PC-9 (cell line): Measurements from ENCODE around the gene ACAD8. TPM values are rescaled to one million over a fixed set of nuclear protein-coding genes. Genes with fewer than 3 reads are reported as not detected.

Source experiments
- BruUV-seq: library from RNA; stranded (reverse); fragments of 400-500 nt; replicated peaks from 2 replicates; lab custom pipeline; 2021; lab: Mats Ljungman, UMichigan
- CTCF ChIA-PET: fragments of 300-600 bp; sonication (Branson Sonifier 250); formaldehyde crosslinking; loops from one replicate; lab custom pipeline; 2022; ENCODE audit warnings: antibody characterized with exemption; lab: Charles Lee
- POLR2A ChIA-PET: fragments of 300-600 bp; sonication (Branson Sonifier 250); formaldehyde crosslinking; loops from one replicate; lab custom pipeline; 2022; ENCODE audit warnings: antibody characterized with exemption; ENCODE audit not compliant: unreplicated experiment; lab: Charles Lee
- DNase-seq, 2 experiments: peaks; one replicate each; pipeline versions ENCODE4 v3.0.0 to v3.0.0-alpha.2; 2015 to 2022; ENCODE audit warnings: mixed read lengths in 1 of 2
- H2AFZ ChIP-seq: fragments of 200-600 bp; sonication (generic); 2 replicates; pipeline ENCODE4 v1.8.1; 2017; ENCODE audit warnings: antibody characterized with exemption
- H3F3A ChIP-seq: fragments of 200-600 bp; sonication (generic); 2 replicates; pipeline ENCODE4 v1.8.1; 2017; ENCODE audit warnings: antibody characterized with exemption, mild to moderate bottlenecking, low read depth; ENCODE audit not compliant: insufficient read depth
- H3K27ac ChIP-seq: fragments of 200-600 bp; sonication (generic); 2 replicates; pipeline ENCODE4 v1.6.1; 2016; ENCODE audit warnings: mixed run types
- H3K27me3 ChIP-seq: fragments of 200-600 bp; sonication (generic); 2 replicates; pipeline ENCODE4 v1.6.1; 2016; ENCODE audit warnings: low read depth, mixed run types; ENCODE audit not compliant: insufficient read depth
- H3K36me3 ChIP-seq: fragments of 200-600 bp; sonication (generic); 2 replicates; pipeline ENCODE4 v1.6.1; 2016; ENCODE audit warnings: low read depth, mixed run types
- H3K4me1 ChIP-seq: fragments of 200-600 bp; sonication (generic); replicated peaks from 2 replicates; pipeline ENCODE4 v1.6.1; 2016; ENCODE audit warnings: mixed run types; ENCODE audit not compliant: insufficient read depth
- H3K4me2 ChIP-seq: fragments of 200-600 bp; sonication (generic); 2 replicates; pipeline ENCODE4 v1.6.1; 2017; ENCODE audit warnings: mixed run types
- H3K4me3 ChIP-seq: fragments of 200-600 bp; sonication (generic); 2 replicates; pipeline ENCODE4 v1.6.1; 2016; ENCODE audit warnings: mixed run types
- H3K79me2 ChIP-seq: fragments of 200-600 bp; sonication (generic); 2 replicates; pipeline ENCODE4 v1.6.1; 2017; ENCODE audit warnings: low read depth, mixed run types
- H3K9me2 ChIP-seq: fragments of 200-600 bp; sonication (generic); 2 replicates; pipeline ENCODE4 v1.8.1; 2017; ENCODE audit warnings: mild to moderate bottlenecking; ENCODE audit not compliant: insufficient read depth
- H3K9me3 ChIP-seq: fragments of 200-600 bp; sonication (generic); 2 replicates; pipeline ENCODE4 v1.8.1; 2016; ENCODE audit warnings: low read depth; ENCODE audit not compliant: insufficient read depth
- H4K20me1 ChIP-seq: fragments of 200-600 bp; sonication (generic); 2 replicates; pipeline ENCODE4 v1.8.1; 2017; ENCODE audit not compliant: insufficient read depth
- CTCF ChIP-seq: fragments of 200-600 bp; sonication (generic); conservative IDR thresholded peaks from 2 replicates; pipeline ENCODE4 v1.6.1; 2017; ENCODE audit warnings: mixed run types, antibody characterized with exemption, mild to moderate bottlenecking, moderate library complexity
- EZH2 ChIP-seq: fragments of 200-600 bp; sonication (generic); IDR thresholded peaks from 2 replicates; pipeline ENCODE4 v1.8.0; 2017; ENCODE audit warnings: antibody characterized with exemption, low read depth
- intact Hi-C: fragments of 100-400 bp; cut with micrococcal nuclease; formaldehyde crosslinking; loops from one replicate; pipeline ENCODE4 v1.10.0; 2022; ENCODE audit not compliant: unreplicated experiment
- total RNA-seq: library from RNA; stranded (reverse); gene quantifications from 2 replicates; pipeline ENCODE4 v1.2.3, GENCODE V29; 2021

The ACAD8 gene
- total RNA-seq, 1 experiment from 2014 or later = 16.1 TPM

GRCh38 chr11:134224710-134225664, 28.4 kb upstream of the ACAD8 start:
- peaks cover 21% of the 10 kb centered on the region for H3K4me1 ChIP-seq
- H3F3A ChIP-seq = no peaks in the 10 kb centered on the region
- ChIA-PET CTCF (no interaction called here), POLR2A (interaction anchor here (0.5 to 0.8 kb wide), 4 partner anchors 29 to 94 kb away, joined by 5 to 11 read pairs (median 8); partner anchors contain the start of genes ACAD8 and THYN1)
- H3K9me2 ChIP-seq = no peaks in the 10 kb centered on the region
- H3K4me2 ChIP-seq = peak overlapping the region; percentile 96
- H3K79me2 ChIP-seq = peaks cover 59% of the 10 kb centered on the region
- H3K36me3 ChIP-seq = 0 out of 2 replicates have a peak, but pooled peaks cover 4% of the 10 kb centered on the region
- peak overlapping the region; percentile 98 for H2AFZ ChIP-seq
- BruUV-seq = no TSS peak
- no peak for TF ChIP-seq CTCF
- no peak for TF ChIP-seq EZH2
- H3K4me3 ChIP-seq = peak overlapping the region; percentile 84
- H4K20me1 ChIP-seq = 0 out of 2 replicates have a peak, but pooled peaks cover 4% of the 10 kb centered on the region
- peak in 1 of 2 experiments; percentile 29 for DNase-seq
- H3K27ac ChIP-seq = no peak overlapping the region
- no peaks in the 10 kb centered on the region for H3K9me3 ChIP-seq
- no peaks in the 10 kb centered on the region for H3K27me3 ChIP-seq
- intact Hi-C loops = loop anchor here (2.0 kb wide), 1 partner anchor 28 kb away; the partner anchor contains the start of genes ACAD8 and THYN1

GRCh38 chr11:134226806-134227325, 26.5 kb upstream of the ACAD8 start:
- TF ChIP-seq EZH2 = no peak
- no peak for TF ChIP-seq CTCF
- POLR2A ChIA-PET = no interaction called here
- H3K27ac ChIP-seq = no peak overlapping the region
- no peak overlapping the region for H2AFZ ChIP-seq
- peaks cover 21% of the 10 kb centered on the region for H3K4me1 ChIP-seq
- intact Hi-C loops = no loop called here
- CTCF ChIA-PET = no interaction called here
- H3F3A ChIP-seq = no peaks in the 10 kb centered on the region
- no peak overlapping the region for H3K4me3 ChIP-seq
- peaks cover 45% of the 10 kb centered on the region for H3K79me2 ChIP-seq
- no peaks in the 10 kb centered on the region for H3K27me3 ChIP-seq
- no TSS peak for BruUV-seq
- H3K9me3 ChIP-seq = no peaks in the 10 kb centered on the region
- peak overlapping the region; percentile 96; the same call in 1 of the 2 replicates for H3K4me2 ChIP-seq
- no peaks in the 10 kb centered on the region for H3K36me3 ChIP-seq
- DNase-seq = no peak
- H4K20me1 ChIP-seq = 0 out of 2 replicates have a peak, but pooled peaks cover 2% of the 10 kb centered on the region
- no peaks in the 10 kb centered on the region for H3K9me2 ChIP-seq

DNA sequence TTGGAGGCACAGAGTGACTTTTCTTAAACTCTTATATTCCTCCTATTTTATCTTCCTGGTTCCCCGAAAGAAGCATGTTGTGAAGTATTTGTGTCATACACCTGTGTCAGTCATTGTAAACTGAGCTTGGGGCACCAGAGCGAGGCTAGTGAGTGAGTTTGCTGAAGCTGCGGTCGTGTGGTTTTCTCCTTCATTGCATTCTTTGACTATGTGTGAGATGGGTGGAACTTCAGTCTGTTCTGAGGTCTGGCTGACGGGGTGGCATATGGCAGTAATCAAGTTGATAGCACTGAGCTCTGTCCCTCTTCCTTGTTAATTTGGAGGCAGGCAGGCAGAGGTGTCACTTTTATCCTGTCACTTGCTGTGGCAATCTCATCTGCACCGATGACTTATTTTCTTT, 24.7 kb upstream of the ACAD8 start:
- intact Hi-C loops = no loop called here
- no peaks in the 10 kb centered on the region for H4K20me1 ChIP-seq
- H3K79me2 ChIP-seq = peaks cover 28% of the 10 kb centered on the region; the same call in 1 of the 2 replicates
- POLR2A ChIA-PET = no interaction called here
- CTCF ChIA-PET = no interaction called here
- no peak overlapping the region for H3K27ac ChIP-seq
- no peaks in the 10 kb centered on the region for H3K27me3 ChIP-seq
- no peaks in the 10 kb centered on the region for H3K9me2 ChIP-seq
- H3K4me2 ChIP-seq = no peak overlapping the region
- peaks cover 10% of the 10 kb centered on the region; the same call in 1 of the 2 replicates for H3K4me1 ChIP-seq
- TF ChIP-seq EZH2 (no peak), CTCF (no peak)
- H3K4me3 ChIP-seq = no peak overlapping the region
- no peak for DNase-seq
- no peaks in the 10 kb centered on the region for H3K36me3 ChIP-seq
- H2AFZ ChIP-seq = no peak overlapping the region
- no TSS peak for BruUV-seq
- no peaks in the 10 kb centered on the region for H3K9me3 ChIP-seq
- no peaks in the 10 kb centered on the region for H3F3A ChIP-seq
